SU-DHL-6 (cell line): ENCODE data around the gene MIEF1.

ENCODE experiments used
- EZH2phosphoT487 ChIP-seq: fragments of 200-600 bp; sonication (generic), shearing (Covaris generic); conservative IDR thresholded peaks from 2 replicates; pipeline ENCODE4 v1.6.1; 2018; ENCODE audit warnings: mild to moderate bottlenecking, antibody characterized with exemption, low read length, moderate library complexity, mixed read lengths
- TF ChIP-seq, protein P1 (sequence below): fragments of 200-600 bp; sonication (generic); IDR thresholded peaks from one replicate; pipeline ENCODE4 v1.5.1; 2017; ENCODE audit warnings: antibody characterized with exemption, mild to moderate bottlenecking, low read length, moderate library complexity; ENCODE audit not compliant: insufficient read depth, poor library complexity, severe bottlenecking

- TF ChIP-seq, protein P1, sequence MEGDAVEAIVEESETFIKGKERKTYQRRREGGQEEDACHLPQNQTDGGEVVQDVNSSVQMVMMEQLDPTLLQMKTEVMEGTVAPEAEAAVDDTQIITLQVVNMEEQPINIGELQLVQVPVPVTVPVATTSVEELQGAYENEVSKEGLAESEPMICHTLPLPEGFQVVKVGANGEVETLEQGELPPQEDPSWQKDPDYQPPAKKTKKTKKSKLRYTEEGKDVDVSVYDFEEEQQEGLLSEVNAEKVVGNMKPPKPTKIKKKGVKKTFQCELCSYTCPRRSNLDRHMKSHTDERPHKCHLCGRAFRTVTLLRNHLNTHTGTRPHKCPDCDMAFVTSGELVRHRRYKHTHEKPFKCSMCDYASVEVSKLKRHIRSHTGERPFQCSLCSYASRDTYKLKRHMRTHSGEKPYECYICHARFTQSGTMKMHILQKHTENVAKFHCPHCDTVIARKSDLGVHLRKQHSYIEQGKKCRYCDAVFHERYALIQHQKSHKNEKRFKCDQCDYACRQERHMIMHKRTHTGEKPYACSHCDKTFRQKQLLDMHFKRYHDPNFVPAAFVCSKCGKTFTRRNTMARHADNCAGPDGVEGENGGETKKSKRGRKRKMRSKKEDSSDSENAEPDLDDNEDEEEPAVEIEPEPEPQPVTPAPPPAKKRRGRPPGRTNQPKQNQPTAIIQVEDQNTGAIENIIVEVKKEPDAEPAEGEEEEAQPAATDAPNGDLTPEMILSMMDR, result peak; percentile 25
- no peak for TF ChIP-seq EZH2phosphoT487
Observed at GRCh38 chr22:39543095-39543494, 41.0 kb downstream of the MIEF1 start.
